Measurements from ENCODE around the gene DEFB113. TPM values are rescaled to one million over a fixed set of nuclear protein-coding genes. Genes with fewer than 3 reads are reported as not detected.

Gene DEFB113
- total RNA-seq, 1 experiment from 2014 or later = not detected

- no peaks in the 10 kb centered on the region for H3K9me3 ChIP-seq (ENCODE audit: control insufficient read depth in 1 of 2, insufficient read depth in 1 of 2, low read depth in 1 of 2, low read length in 2 of 2)
- intact Hi-C loops (cut with micrococcal nuclease) = no loop called here
- no peak overlapping the region for H3K27ac ChIP-seq (ENCODE audit: low read depth, low read length)
- ChIA-PET CTCF (no interaction called here), RAD21 (ENCODE audit: low non-redundant PET in 1 of 2, low total read pairs in 2 of 2, uncharacterized antibody in 2 of 2, unreplicated experiment in 2 of 2) (no interaction called here), POLR2A (no interaction called here)
- H4K20me1 ChIP-seq (ENCODE audit: insufficient read depth) = no peaks in the 10 kb centered on the region; the same call in 1 of the 2 replicates
- H3K79me2 ChIP-seq (ENCODE audit: insufficient read depth, low read length) = no peaks in the 10 kb centered on the region
- BruUV-seq (replicated peaks) = no TSS peak
- DNase-seq (ENCODE audit: low read depth, low spot score) (no peak), ATAC-seq (no peak)
- no peaks in the 10 kb centered on the region for H3K27me3 ChIP-seq (ENCODE audit: insufficient read depth, low read length)
- H3K4me2 ChIP-seq (ENCODE audit: low read length) = no peak overlapping the region
- no peak overlapping the region for H3K9ac ChIP-seq (ENCODE audit: low read length)
- H3K4me1 ChIP-seq (ENCODE audit: control insufficient read depth in 1 of 2, insufficient read depth in 2 of 2, low read length in 2 of 2) = no peaks in the 10 kb centered on the region
- no peak overlapping the region for H2AFZ ChIP-seq (ENCODE audit: low read depth, low read length, poor library complexity, severe bottlenecking)
- no peaks in the 10 kb centered on the region for H3K36me3 ChIP-seq (ENCODE audit: control insufficient read depth in 1 of 2, insufficient read depth in 2 of 2, low read length in 2 of 2)
- TF ChIP-seq SP1 (IDR thresholded peaks at IDR 0.05; ENCODE audit: low read depth) (no peak), JUND (IDR thresholded peaks at IDR 0.05) (no peak), ZFX (IDR thresholded peaks at IDR 0.05) (no peak), TCF7L2 (IDR thresholded peaks at IDR 0.05; ENCODE audit: borderline replicate concordance, extremely low read depth, insufficient read depth, insufficient read length) (no peak), POLR2AphosphoS5 (IDR thresholded peaks at IDR 0.05; ENCODE audit: low read depth, low read length) (no peak), POLR2A (IDR thresholded peaks at IDR 0.05; ENCODE audit: borderline replicate concordance, extremely low read depth, insufficient read depth, insufficient read length) (no peak), YY1 (IDR thresholded peaks at IDR 0.05; ENCODE audit: extremely low read depth, insufficient replicate concordance, low read depth, low read length) (no peak), RAD21 (IDR thresholded peaks at IDR 0.05; ENCODE audit: low read depth) (no peak), ELF1 (IDR thresholded peaks at IDR 0.05; ENCODE audit: borderline replicate concordance, low read depth) (no peak), FOSL1 (IDR thresholded peaks at IDR 0.05; ENCODE audit: low read depth) (no peak), MAX (IDR thresholded peaks at IDR 0.05) (no peak), EZH2 (IDR thresholded peaks at IDR 0.05) (no peak), SIN3A (IDR thresholded peaks at IDR 0.05; ENCODE audit: low read depth) (no peak), ZNF274 (IDR thresholded peaks at IDR 0.05; ENCODE audit: low read depth, low read length) (no peak), ZBTB33 (IDR thresholded peaks at IDR 0.05; ENCODE audit: extremely low read depth, insufficient replicate concordance, low read length) (no peak)
- no peak overlapping the region for H3K4me3 ChIP-seq (replicated peaks in 1 of 2; ENCODE audit: low read depth in 1 of 2, low read length in 2 of 2)
- no peaks in the 10 kb centered on the region for H3K9me2 ChIP-seq (ENCODE audit: insufficient read depth)
Measured at GRCh38 chr6:49966334-49966733, 3.1 kb downstream of the DEFB113 start.
